Subcutaneous abdominal adipose tissue (tissue), 5 donors: Measurements from ENCODE around the gene SHISAL1.
A peak's percentile ranks its signal among the peaks of the same experiment; 100 is the strongest.

Experiments
- H3K27ac ChIP-seq: one replicate; pipeline ENCODE4 v1.7.0; 2013; ENCODE audit warnings: low read depth, mild to moderate bottlenecking, inconsistent platforms, low read length, moderate library complexity
- H3K27me3 ChIP-seq, 5 donors: one replicate each; pipeline ENCODE4 v1.7.0; 2013; ENCODE audit warnings: low read length in 5 of 5, inconsistent platforms in 1 of 5; ENCODE audit not compliant: control insufficient read depth in 5 of 5, insufficient read depth in 4 of 5
- H3K36me3 ChIP-seq, 5 donors: one replicate each; pipeline ENCODE4 v1.7.0; 2013; ENCODE audit warnings: low read length in 5 of 5; ENCODE audit not compliant: control insufficient read depth in 5 of 5, insufficient read depth in 5 of 5
- H3K4me1 ChIP-seq, 5 donors: one replicate each; pipeline ENCODE4 v1.7.0; 2013; ENCODE audit warnings: low read length in 5 of 5, mild to moderate bottlenecking in 3 of 5, moderate library complexity in 1 of 5; ENCODE audit not compliant: control insufficient read depth in 5 of 5, insufficient read depth in 5 of 5
- H3K4me3 ChIP-seq, 5 donors: one replicate each; pipeline ENCODE4 v1.7.0; 2013; ENCODE audit warnings: low read length in 5 of 5, low read depth in 1 of 5
- H3K9ac ChIP-seq, 5 donors: one replicate each; pipeline ENCODE4 v1.7.0; 2013; ENCODE audit warnings: low read length in 5 of 5, mild to moderate bottlenecking in 4 of 5, moderate library complexity in 3 of 5
- H3K9me3 ChIP-seq, 5 donors: one replicate each; pipeline ENCODE4 v1.7.0; 2013; ENCODE audit warnings: low read length in 5 of 5; ENCODE audit not compliant: control insufficient read depth in 5 of 5
- donor health status: healthy.
- donor health status: healthy.
- donor health status: healthy.
- donor health status: healthy.
- donor health status: healthy.

Gene SHISAL1

GRCh38 chr22:44354288-44354687 lies 41.5 kb upstream of the SHISAL1 start:
- Histone ChIP-seq H3K27me3 (peaks cover 31 to 66% (median 41%) of the 10 kb centered on the region in 5 donors), H3K4me3 (no peak overlapping the region), H3K27ac (no peak overlapping the region), H3K9me3 (no peaks in the 10 kb centered on the region), H3K4me1 (peaks cover 0 to 7% (median 6%) of the 10 kb centered on the region in 5 donors), H3K9ac (no peak overlapping the region), H3K36me3 (no peaks in the 10 kb centered on the region)

- H3K4me3 ChIP-seq = no peak overlapping the region
- no peaks in the 10 kb centered on the region for H3K9me3 ChIP-seq
- no peak overlapping the region for H3K9ac ChIP-seq
- H3K36me3 ChIP-seq = no peaks in the 10 kb centered on the region
- H3K27ac ChIP-seq = no peak overlapping the region
- H3K4me1 ChIP-seq = peaks cover 0 to 7% (median 6%) of the 10 kb centered on the region in 5 donors
- H3K27me3 ChIP-seq = peaks cover 31 to 68% (median 43%) of the 10 kb centered on the region in 5 donors
Observed at GRCh38 chr22:44353041-44353440, 40.3 kb upstream of the SHISAL1 start.

GRCh38 chr22:44352378-44353035 lies 39.8 kb upstream of the SHISAL1 start:
- H3K27me3 ChIP-seq = peaks cover 31 to 65% (median 43%) of the 10 kb centered on the region in 5 donors

GRCh38 chr22:44351685-44352377 lies 39.1 kb upstream of the SHISAL1 start:
- no peak overlapping the region for H3K9ac ChIP-seq
- H3K27ac ChIP-seq = no peak overlapping the region
- no peaks in the 10 kb centered on the region for H3K36me3 ChIP-seq
- peaks cover 0 to 7% (median 3%) of the 10 kb centered on the region in 5 donors for H3K4me1 ChIP-seq
- peaks cover 31 to 62% (median 45%) of the 10 kb centered on the region in 5 donors for H3K27me3 ChIP-seq
- peak overlapping the region in 1 of 5 donors; percentile 18 for H3K4me3 ChIP-seq
- H3K9me3 ChIP-seq = no peaks in the 10 kb centered on the region

More at GRCh38 chr22:44352378-44353035, 39.8 kb upstream of the SHISAL1 start:
- Histone ChIP-seq H3K36me3 (no peaks in the 10 kb centered on the region), H3K9ac (no peak overlapping the region), H3K27ac (no peak overlapping the region), H3K4me3 (no peak overlapping the region), H3K4me1 (peaks cover 0 to 7% (median 3%) of the 10 kb centered on the region in 5 donors), H3K9me3 (no peaks in the 10 kb centered on the region)

GRCh38 chr22:44351037-44351436 lies 38.3 kb upstream of the SHISAL1 start:
- H3K27ac ChIP-seq = no peak overlapping the region
- H3K4me1 ChIP-seq = peaks cover 0 to 7% (median 3%) of the 10 kb centered on the region in 5 donors
- no peaks in the 10 kb centered on the region for H3K9me3 ChIP-seq
- no peak overlapping the region for H3K9ac ChIP-seq
- no peaks in the 10 kb centered on the region for H3K36me3 ChIP-seq
- no peak overlapping the region for H3K4me3 ChIP-seq
- peaks cover 31 to 60% (median 45%) of the 10 kb centered on the region in 5 donors for H3K27me3 ChIP-seq

GRCh38 chr22:44349594-44349993 lies 36.8 kb upstream of the SHISAL1 start:
- H3K9me3 ChIP-seq = no peaks in the 10 kb centered on the region
- no peak overlapping the region for H3K27ac ChIP-seq
- H3K4me1 ChIP-seq = peaks cover 0 to 7% (median 3%) of the 10 kb centered on the region in 5 donors
- no peak overlapping the region for H3K9ac ChIP-seq
- H3K36me3 ChIP-seq = no peaks in the 10 kb centered on the region
- H3K27me3 ChIP-seq = peaks cover 23 to 49% (median 42%) of the 10 kb centered on the region in 5 donors
- H3K4me3 ChIP-seq = no peak overlapping the region

GRCh38 chr22:44348971-44349560 lies 36.3 kb upstream of the SHISAL1 start:
- H3K4me3 ChIP-seq = no peak overlapping the region
- H3K27me3 ChIP-seq = peaks cover 21 to 47% (median 39%) of the 10 kb centered on the region in 5 donors
- no peak overlapping the region for H3K27ac ChIP-seq
- H3K9me3 ChIP-seq = no peaks in the 10 kb centered on the region
- no peaks in the 10 kb centered on the region for H3K36me3 ChIP-seq
- peaks cover 0 to 7% (median 3%) of the 10 kb centered on the region in 5 donors for H3K4me1 ChIP-seq
- no peak overlapping the region for H3K9ac ChIP-seq

GRCh38 chr22:44347549-44347948 lies 34.8 kb upstream of the SHISAL1 start:
- Histone ChIP-seq H3K9me3 (no peaks in the 10 kb centered on the region), H3K27ac (no peak overlapping the region), H3K27me3 (peaks cover 17 to 37% (median 31%) of the 10 kb centered on the region in 5 donors), H3K9ac (no peak overlapping the region), H3K4me1 (peaks cover 0 to 7% (median 3%) of the 10 kb centered on the region in 5 donors), H3K36me3 (no peaks in the 10 kb centered on the region), H3K4me3 (no peak overlapping the region)

- no peak overlapping the region for H3K9ac ChIP-seq
- peaks cover 0 to 5% (median 3%) of the 10 kb centered on the region in 5 donors for H3K4me1 ChIP-seq
- H3K27ac ChIP-seq = no peak overlapping the region
- H3K9me3 ChIP-seq = no peaks in the 10 kb centered on the region
- peaks cover 14 to 32% (median 26%) of the 10 kb centered on the region in 5 donors for H3K27me3 ChIP-seq
- no peaks in the 10 kb centered on the region for H3K36me3 ChIP-seq
- no peak overlapping the region for H3K4me3 ChIP-seq
Observed at GRCh38 chr22:44347080-44347479, 34.3 kb upstream of the SHISAL1 start.

GRCh38 chr22:44345872-44346271 lies 33.1 kb upstream of the SHISAL1 start:
- peaks cover 6 to 23% (median 20%) of the 10 kb centered on the region in 5 donors for H3K27me3 ChIP-seq
- no peaks in the 10 kb centered on the region for H3K36me3 ChIP-seq
- no peaks in the 10 kb centered on the region for H3K9me3 ChIP-seq
- H3K4me1 ChIP-seq = no peaks in the 10 kb centered on the region
- no peak overlapping the region for H3K4me3 ChIP-seq
- no peak overlapping the region for H3K9ac ChIP-seq
- H3K27ac ChIP-seq = no peak overlapping the region
